GM19328 (cell line): Measurements from ENCODE around the gene DAAM1.

Experiments used
- ATAC-seq: cut with Tn5 transposase; IDR thresholded peaks from one replicate; pipeline ENCODE4 v1.9.1; 2021; ENCODE audit warnings: mild to moderate bottlenecking, moderate library complexity; ENCODE audit not compliant: unreplicated experiment

DAAM1 gene

DNA sequence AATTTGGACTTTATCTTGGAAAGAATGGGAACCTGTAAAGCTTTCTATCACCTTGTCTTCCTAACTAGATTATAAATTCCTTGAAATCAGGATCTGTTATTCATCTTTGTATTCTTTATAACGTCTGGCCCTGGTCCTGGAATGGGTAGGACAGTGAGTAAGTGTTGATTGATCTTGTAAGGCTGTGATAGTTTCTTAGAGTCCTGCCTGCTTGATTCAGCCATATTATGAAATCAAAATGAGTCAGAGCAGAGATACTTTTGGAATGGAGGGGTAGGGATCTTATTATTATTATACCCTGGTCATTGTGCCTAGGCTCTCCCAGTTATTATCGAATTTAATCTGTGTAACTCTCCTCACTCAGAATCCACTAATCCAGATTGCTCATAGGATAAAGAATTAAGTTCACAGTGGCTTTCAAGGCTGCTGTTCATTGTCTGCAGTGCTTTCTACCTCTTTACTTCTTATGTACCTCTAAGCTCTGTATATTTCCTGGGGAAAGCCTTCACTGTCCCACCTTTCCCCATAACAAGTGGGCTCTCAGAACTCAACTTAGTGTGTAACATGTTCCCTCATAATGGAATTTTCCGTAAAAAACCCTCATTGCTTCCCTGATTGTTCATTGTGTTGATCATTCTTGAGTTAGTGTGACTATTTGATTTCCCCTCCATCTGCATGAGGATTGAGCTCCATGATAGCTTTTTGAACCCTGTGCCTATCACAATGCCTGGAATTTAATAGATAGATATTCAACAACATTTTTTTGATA is 93.3 kb downstream of the DAAM1 start:
- no peak for ATAC-seq

DNA sequence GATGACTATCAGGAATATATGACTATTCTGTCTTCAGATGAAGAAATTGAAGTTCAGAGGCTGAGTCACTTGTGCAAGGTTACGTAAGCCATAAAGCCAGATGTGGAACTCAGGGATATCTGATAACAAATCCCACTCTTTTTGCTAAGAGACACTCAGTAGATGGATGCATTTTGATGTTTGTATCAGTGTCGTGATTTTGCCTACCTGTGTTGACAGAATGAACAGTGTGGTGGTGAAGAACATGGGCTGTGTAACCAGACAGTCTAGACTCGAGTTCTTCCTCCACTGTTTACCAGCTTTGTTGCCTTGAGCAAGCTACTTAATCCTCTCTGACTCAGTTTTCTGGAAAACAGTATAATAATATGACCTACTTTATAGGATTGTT is 93.9 kb downstream of the DAAM1 start:
- no peak for ATAC-seq

DNA sequence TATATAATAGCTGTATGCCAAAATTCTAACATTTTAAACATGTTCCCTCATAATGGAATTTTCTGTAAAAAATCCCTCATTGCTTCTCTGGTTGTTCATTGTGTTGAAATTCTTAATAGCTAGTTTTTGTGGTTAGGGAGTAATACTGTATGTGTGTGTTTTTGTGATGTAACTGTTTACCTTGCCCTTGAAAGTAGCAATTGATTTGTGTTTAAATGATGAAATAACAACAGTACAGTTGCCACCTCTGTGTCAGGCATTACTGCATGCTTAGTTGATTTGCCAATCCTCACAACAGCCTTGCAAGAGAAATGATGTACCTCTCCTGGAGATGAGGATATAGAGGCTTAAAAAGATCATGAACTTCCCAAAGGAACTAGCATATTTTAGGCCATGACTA is 94.9 kb downstream of the DAAM1 start:
- ATAC-seq, result no peak

DNA sequence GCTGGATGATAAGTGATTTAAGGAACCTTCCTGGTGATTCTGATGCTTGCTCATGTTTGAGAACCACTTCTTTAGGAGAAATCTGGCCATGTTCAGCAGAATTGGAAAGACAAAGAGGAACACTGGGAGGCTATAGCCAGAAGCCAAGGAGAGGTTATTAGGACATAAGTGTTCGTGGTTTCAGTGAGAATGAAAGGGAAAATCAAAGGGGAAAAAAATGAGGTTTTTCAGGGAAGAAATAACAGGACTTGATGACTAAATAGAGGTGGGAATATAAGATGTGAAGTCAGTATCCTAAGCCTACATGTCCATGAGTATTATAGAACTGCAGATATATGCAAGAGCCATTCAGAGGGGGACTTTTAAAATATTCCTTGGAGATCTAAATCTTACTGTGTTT is 95.6 kb downstream of the DAAM1 start:
- ATAC-seq, result no peak

DNA sequence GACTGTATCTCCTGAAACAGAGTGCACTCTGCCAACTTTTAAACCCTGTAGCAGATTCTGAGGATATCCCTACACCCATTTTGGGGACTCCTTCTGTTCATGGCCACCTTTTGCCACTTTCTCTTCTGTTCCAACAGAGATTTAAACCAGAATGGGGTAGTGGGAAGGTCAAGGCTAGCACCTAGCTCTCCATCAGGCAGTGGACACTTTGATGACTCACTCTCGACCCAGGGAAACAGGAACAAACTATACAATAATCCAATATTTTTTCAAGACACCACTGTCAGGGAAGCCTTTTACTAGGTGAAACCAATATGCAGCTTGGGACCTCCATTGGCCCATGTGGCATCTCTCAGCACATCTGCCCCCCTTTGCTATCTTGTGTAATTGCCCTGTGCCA is 103.6 kb downstream of the DAAM1 start:
- ATAC-seq, result no peak

DNA sequence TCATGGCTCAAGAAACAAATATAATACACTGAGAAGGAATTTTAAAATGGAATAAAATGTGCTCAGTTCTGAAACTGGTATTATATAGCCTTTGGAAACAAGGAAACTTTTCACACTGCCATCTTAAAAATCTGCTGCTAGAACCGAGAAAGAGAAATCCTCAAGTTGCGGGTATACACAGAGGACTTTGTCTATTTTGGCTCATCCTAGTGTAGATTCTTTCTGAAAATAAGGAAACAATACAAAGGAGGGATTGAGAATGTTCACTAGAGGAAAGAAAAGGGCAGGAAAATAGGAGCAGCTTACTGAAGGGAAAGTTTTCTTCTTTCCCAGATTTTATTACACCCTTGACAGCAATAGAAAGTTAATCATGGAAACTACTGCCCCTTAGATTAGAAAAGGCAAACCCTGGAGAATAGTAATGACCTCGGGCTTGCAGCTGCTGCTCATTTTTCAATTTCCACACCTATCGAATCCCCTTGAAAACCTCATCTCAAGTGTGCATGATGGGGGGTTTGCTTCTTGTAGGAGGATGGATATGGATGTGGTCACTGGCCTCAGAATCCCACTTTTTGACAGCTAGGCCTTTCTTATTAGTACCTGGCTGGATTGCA is 104.6 kb downstream of the DAAM1 start:
- ATAC-seq, result no peak

DNA sequence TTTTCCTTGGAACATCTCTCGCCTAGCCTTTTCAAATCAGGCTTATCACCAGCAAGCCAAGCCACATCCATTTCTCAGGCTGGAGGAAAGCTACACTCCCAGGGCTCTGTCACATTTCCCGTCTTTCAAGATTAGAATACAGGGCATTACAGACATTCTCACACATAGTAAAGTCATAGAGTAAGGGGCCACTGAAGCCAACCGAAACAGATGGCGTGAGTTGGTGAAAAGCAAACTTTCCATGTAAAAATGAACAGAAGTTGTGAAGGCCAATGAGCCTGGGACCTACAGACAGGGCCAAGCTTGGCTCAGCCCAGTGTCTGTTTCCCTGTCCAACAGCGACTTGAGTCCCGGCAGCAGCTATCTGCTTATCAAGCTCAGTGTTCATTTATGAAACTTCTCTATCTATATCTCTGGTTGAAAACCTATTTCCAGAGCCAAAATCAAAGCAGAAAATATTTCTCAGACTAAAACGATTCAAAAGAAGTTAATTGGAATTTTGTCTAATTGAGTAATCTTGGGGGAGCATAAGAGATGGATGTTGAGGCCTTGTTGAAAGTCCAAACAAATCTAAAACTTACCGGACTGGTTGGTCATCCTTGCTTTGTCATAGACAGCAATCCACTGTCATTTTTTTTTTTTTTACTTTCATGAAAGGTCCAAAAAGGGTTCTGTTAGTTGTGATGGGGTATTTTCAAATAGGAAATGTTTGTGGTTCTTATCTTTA is 105.6 kb downstream of the DAAM1 start:
- ATAC-seq, result no peak

DNA sequence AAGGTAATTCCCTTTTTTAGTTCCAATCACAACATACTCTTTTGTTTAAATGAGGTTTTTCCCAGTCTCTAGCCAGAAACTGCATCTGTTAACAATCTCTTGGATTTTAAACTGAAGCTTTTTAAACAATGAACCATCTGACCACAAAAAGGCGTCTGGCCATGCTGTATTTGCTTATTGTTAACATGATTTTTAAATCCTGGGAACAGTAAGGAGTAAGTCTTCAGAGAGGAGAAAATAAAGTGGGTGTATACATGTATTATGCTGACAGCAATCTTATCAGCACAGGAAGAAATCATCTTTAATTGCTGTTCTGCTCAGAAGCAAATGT is 106.2 kb downstream of the DAAM1 start:
- ATAC-seq, result no peak

DNA sequence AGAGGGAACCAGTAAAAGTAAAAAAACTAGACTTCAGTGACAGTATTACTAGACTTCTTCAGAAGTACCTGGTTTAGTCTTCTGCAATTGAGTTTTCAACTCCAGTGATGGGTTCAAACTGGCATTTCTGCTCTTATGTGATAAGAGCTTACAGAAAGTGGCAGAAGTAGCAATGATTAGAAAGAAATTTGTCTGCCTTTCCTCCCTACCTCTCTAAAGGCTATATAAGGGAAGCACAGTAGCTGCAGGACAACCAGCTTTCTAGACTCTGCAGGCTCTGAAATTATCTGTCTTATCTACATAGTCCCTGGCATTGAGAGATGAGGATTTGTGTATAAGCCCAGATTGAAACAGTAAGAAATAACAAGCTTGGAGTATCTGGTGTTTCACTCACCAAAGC is 107.5 kb downstream of the DAAM1 start:
- ATAC-seq, result no peak

DNA sequence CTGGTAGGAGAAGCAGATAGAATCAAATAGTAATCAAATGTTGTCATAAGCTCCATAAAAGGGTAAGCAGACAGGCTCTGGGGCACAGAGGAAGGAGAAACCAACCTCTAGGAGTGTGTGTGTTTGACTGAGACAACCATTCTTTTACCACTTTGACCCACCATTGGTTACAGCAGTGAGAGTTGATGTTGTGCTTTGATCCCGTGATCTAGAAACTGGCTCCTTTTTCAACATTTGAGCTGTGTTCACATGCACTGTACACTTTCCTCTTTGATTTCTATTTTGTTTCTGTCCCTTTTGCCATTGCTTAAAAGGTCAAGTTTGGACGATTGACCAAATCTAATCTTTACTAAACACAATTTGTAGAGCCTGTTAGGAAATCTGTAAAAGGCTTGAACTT is 108.0 kb downstream of the DAAM1 start:
- ATAC-seq, result no peak

DNA sequence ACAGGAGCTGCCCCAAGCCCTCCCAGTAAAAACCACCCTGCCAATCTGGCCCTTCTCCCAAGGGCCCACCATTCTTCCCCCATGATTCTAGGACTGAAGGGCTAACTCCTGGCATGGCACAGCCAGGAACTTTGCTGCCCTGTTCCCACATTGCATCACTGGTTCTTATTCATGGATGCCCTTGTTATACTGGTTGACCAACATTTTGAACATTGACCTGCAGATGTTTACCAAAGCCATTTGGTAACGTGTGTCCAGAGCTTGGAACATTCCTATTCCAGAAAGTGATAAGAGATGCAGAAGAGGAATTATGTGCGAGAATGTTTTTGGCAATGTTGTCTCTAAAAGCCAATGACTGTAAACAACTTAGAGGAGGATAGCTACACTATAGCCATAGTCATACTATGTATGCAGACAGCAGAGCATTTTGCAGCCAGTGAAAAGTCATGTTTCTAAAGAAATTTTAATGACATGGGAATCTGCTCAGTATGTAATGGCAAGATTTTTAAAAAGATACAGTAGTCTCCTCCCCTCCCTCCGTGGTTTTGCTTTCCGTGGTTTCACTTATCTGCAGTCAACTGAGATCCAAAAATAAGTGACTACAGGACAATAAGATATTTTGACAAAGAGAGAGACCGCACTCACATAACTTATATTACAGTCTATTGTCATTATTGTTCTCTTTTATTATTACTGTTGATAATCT is 108.8 kb downstream of the DAAM1 start:
- ATAC-seq, result no peak

DNA sequence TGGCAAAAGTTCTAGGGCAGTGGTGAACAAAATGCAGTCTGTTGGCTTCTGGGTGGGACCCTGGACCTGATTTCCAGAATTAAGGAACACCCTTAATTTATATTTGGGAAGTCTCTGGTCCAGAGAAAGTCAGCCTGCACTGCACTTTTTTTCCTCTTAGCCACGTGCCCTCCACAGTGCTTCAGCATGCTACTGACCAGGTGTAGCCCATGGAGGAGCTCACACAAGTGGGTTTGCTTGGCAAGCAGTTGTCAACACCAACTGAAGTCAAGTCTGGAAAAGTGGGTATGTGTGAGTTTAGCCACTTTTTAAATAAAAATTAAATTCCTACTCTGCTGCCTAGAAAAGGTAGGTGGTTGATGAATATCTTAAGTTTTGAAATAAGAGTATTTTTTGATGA is 111.3 kb downstream of the DAAM1 start:
- ATAC-seq, result no peak

DNA sequence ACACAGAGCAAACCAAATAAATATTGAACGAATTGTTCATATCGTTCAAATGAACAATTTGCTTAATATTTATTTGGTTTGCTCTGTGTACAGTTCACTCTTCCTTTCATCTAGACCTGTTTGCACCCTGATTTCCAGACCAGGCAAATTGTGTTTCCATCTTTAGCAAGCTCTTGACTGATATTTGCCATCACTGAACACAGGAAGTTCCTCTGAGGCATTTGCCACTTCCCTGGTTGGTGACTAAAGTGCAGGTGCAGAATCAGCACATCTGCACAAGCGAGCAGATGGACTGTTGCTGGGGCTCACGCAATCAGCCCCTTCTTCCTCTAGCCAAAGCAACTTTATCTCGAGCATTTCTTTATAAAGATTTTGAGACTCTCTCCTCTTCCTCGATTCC is 112.9 kb downstream of the DAAM1 start:
- no peak for ATAC-seq

DNA sequence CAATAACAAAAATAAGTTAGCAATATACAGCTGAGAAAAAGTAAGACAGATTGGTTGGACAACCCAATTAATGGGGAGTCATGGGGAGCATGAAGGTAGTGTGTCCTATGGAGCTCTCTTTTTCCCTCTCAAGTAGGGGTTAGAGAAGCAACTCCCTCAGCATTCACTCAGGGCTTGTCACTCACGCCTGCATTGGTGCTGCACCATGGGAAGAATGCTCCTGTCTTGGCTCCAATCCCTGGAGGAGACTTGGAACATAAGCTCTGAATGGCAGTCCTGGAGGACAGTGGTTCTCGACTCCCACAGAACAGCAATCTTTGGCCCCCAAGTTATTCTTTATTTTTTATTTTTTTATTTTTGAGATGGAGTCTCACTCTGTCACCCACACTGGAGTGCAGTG is 113.8 kb downstream of the DAAM1 start:
- no peak for ATAC-seq

DNA sequence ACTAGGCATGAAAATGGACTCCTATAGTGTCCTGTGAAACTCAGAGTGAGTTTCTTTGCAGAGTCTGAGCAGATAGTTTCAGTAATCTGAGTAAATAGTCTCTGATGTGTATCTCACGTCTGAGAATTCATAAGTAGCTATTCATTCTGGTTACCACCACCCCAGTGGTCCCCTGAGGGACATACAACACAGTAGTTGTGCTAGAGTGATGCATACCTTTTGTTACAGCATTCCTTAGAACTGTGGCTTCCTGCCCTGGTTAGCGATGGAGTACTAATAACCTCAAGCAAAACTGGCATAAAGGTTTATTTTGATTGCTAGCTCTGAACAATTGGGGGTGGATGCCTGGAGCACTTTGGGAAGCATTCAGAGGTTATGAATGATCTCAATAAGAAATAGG is 114.7 kb downstream of the DAAM1 start:
- no peak for ATAC-seq

DNA sequence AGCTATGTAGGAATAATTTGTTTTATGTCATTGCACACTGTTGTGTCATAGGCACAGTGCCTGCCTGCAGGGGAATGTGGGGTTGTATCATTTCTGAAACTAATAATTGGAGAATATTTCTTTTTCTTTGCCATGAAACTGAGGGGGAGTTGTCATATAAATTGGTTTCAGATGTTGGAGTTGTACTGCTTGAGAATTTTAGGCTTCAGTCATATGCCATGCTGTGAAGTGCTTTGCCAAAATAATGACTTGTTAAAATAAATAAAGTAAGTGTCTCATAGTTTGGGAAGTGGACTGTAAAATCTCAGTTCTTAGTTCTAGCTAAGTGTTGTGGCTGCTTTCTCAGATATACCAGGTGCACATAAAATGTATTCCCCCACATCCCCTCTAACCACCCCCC is 116.8 kb downstream of the DAAM1 start:
- ATAC-seq, result no peak

DNA sequence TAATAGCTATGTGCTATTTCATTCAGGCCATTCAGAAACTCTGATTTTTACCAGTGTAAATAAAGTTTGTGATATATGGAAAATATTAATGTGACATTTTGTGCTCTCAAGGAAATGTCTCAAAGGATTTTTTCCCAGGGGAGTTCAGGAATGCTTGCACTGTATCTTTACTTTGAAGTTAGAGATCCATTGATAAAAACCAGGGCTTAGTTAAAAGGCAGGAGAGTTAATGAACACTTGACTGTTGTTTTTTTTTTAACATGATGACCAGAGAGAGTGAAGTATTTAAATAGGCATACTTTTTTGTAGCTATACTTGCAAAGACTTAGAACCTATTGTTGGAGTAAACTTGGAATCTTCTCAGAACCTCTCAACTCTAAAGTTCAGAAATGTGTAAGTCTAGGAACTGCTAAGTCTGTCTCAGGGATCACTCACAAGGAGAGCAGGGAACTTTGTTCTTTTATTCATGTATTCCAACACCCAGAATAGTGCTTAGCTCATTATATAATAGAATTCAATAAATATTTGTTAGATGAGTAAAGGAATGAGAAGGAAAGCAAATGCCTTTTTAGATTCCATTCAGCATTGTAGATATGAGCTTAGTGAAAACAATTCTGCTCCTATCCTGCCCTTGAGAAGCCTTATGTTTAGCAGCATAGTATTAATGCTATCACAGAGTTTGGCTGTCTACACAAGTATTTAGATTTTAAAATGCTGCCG is 117.5 kb downstream of the DAAM1 start:
- no peak for ATAC-seq

DNA sequence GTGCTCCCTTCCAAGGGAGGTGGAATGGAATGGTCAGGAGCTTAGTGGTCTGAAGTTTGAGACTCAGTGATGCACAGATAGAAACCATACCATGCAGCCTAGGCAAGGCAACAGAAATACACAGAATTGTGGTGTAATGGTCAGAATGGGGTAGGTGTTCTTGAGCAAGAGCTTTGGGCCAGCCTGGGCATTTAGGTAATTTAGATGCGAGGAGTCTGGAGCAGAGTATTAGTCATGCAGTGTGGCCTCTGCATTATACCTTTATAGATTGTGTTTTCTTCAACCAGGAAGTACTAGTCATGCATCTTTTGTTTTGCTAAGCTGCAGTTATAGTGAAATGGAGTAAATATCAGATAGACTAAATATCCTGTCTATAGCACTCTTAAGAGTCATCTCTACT is 118.3 kb downstream of the DAAM1 start:
- ATAC-seq, result no peak

DNA sequence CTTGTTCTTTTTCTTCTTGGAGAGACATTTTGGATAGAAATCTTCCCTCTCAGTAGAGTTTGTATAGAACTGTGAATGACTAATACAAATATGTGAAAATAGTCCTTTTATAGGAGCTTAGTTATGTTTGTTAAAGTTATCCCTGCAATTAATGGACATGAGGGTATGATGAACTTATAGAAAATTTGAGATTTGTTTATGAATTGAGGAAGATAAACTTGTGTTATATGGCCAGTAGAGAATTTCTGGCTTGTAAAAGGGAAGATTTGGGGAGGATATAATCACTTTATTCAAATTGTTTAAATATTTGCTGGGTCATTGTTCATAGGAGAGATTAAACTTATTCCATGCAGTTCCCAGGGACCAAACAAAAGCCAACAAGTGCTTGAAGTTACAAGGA is 119.6 kb downstream of the DAAM1 start:
- ATAC-seq, result no peak

DNA sequence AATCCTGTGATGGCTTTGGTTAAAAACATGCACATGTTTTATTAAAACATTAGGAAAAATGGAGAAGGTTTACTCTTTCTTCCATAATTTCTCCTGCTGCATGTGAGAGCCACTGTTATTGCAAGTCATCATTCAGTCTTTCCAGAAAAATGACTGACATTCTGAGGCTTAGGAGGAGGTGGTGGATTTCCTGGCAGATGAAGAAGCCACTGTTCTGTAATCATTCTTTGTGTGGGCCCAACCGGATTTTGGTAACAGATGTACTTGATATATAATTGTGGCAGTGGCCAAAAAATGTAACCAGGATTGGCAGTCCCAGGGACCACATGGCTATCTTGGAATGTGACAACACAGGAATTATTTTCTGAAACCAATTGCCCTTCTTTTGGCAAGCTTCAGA is 120.2 kb downstream of the DAAM1 start:
- no peak for ATAC-seq

DNA sequence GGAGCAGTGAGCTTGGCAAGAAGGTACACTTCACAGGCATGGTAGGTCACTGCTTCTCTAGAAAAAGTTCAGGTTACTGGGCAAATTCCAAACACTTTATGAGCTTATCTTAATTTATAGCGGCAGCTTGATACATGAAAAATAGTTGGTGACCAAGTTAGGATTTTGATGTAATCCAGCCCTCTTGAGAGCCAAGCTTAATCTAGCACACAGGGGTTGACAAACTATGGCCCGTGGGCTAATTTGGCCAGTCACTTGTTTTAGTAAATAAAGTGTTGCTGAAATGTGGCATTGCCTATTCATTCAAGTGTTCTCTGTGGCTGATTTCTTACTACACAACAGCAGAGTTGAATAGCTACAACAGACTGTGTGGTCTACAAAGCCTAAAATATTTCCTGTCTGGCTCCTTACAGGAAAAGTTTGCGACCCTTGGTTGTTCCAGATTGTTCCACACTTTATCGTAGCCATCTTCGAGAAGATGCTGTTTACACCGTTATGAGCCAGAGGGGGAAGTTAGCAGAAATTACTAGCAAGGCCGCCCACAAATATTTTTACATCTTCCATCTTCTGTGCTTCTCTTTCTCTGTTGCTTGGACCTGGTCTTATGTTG is 120.9 kb downstream of the DAAM1 start:
- no peak for ATAC-seq
